Measurements from ENCODE around the gene SLC2A9. TPM values are rescaled to one million over a fixed set of nuclear protein-coding genes. Genes with fewer than 3 reads are reported as not detected.

The SLC2A9 gene
- total RNA-seq, 1 experiment from 2014 or later, result 33.3 TPM

GRCh38 chr4:10008609-10009005 lies 12.7 kb downstream of the SLC2A9 start:
- intact Hi-C loops (cut with micrococcal nuclease), result loop anchor here (5.0 kb wide), 2 partner anchors 56 to 109 kb away; partner anchors contain the start of gene WDR1
- no TSS peak for BruUV-seq (replicated peaks)
- peaks cover 49% of the 10 kb centered on the region for H3K4me1 Mint-ChIP-seq (ENCODE audit: insufficient read depth, unreplicated experiment)
- peak overlapping the region; percentile 39 for H3K27ac Mint-ChIP-seq (ENCODE audit: low read depth, unreplicated experiment)
- H3K4me3 Mint-ChIP-seq (ENCODE audit: unreplicated experiment), result no peak overlapping the region
- no peak for DNase-seq (ENCODE audit: unreplicated experiment)
- ChIA-PET POLR2A (interaction anchor here (0.7 to 3.7 kb wide), 2 partner anchors 12 to 248 kb away, joined by 3 to 31 read pairs; partner anchors contain the start of gene SLC2A9), CTCF (interaction anchor here (0.6 to 9.7 kb wide), 9 partner anchors 7 to 1682 kb away, joined by 3 to 75 read pairs (median 3); partner anchors contain the start of gene SLC2A9)
- no peaks in the 10 kb centered on the region for H3K27me3 Mint-ChIP-seq (ENCODE audit: insufficient read depth, unreplicated experiment)
- no peak for TF ChIP-seq CTCF (IDR thresholded peaks at IDR 0.05; ENCODE audit: unreplicated experiment)
- peaks cover 12% of the 10 kb centered on the region for H3K36me3 Mint-ChIP-seq (ENCODE audit: insufficient read depth, unreplicated experiment)
- no peaks in the 10 kb centered on the region for H3K9me3 Mint-ChIP-seq (ENCODE audit: unreplicated experiment)

GRCh38 chr4:10007793-10008608 lies 13.3 kb downstream of the SLC2A9 start:
- ChIA-PET POLR2A (interaction anchor here (0.7 to 3.7 kb wide), 3 partner anchors 13 to 248 kb away, joined by 3 to 31 read pairs (median 7); partner anchors contain the start of gene SLC2A9), CTCF (interaction anchor here (0.6 to 9.7 kb wide), 15 partner anchors 7 to 1682 kb away, joined by 3 to 75 read pairs (median 3); partner anchors contain the start of gene SLC2A9)
- DNase-seq (ENCODE audit: unreplicated experiment), result peak; percentile 70
- no TSS peak for BruUV-seq (replicated peaks)
- H3K27me3 Mint-ChIP-seq (ENCODE audit: insufficient read depth, unreplicated experiment), result no peaks in the 10 kb centered on the region
- no peaks in the 10 kb centered on the region for H3K9me3 Mint-ChIP-seq (ENCODE audit: unreplicated experiment)
- intact Hi-C loops (cut with micrococcal nuclease), result loop anchor here (5.0 kb wide), 2 partner anchors 56 to 109 kb away; partner anchors contain the start of gene WDR1
- TF ChIP-seq CTCF (IDR thresholded peaks at IDR 0.05; ENCODE audit: unreplicated experiment), result no peak
- peaks cover 12% of the 10 kb centered on the region for H3K36me3 Mint-ChIP-seq (ENCODE audit: insufficient read depth, unreplicated experiment)
- H3K4me3 Mint-ChIP-seq (ENCODE audit: unreplicated experiment), result no peak overlapping the region
- peaks cover 49% of the 10 kb centered on the region for H3K4me1 Mint-ChIP-seq (ENCODE audit: insufficient read depth, unreplicated experiment)
- peak overlapping the region; percentile 39 for H3K27ac Mint-ChIP-seq (ENCODE audit: low read depth, unreplicated experiment)

GRCh38 chr4:10007436-10007740 lies 13.9 kb downstream of the SLC2A9 start:
- POLR2A ChIA-PET, result interaction anchor here (0.8 to 3.7 kb wide), 7 partner anchors 13 to 227 kb away, joined by 3 to 31 read pairs (median 4); partner anchors contain the start of genes SLC2A9 and WDR1
- H3K27ac Mint-ChIP-seq (ENCODE audit: low read depth, unreplicated experiment), result peak overlapping the region; percentile 82

More at GRCh38 chr4:10007436-10007740, 13.9 kb downstream of the SLC2A9 start:
- CTCF ChIA-PET, result interaction anchor here (0.6 to 9.7 kb wide), 14 partner anchors 8 to 1011 kb away, joined by 3 to 75 read pairs (median 3); no protein-coding TSS in a partner anchor
- peaks cover 49% of the 10 kb centered on the region for H3K4me1 Mint-ChIP-seq (ENCODE audit: insufficient read depth, unreplicated experiment)
- intact Hi-C loops (cut with micrococcal nuclease), result loop anchor here (5.0 kb wide), 2 partner anchors 55 to 110 kb away; partner anchors contain the start of gene WDR1
- BruUV-seq (replicated peaks), result no TSS peak
- peaks cover 10% of the 10 kb centered on the region for H3K36me3 Mint-ChIP-seq (ENCODE audit: insufficient read depth, unreplicated experiment)
- no peak for DNase-seq (ENCODE audit: unreplicated experiment)
- H3K27me3 Mint-ChIP-seq (ENCODE audit: insufficient read depth, unreplicated experiment), result no peaks in the 10 kb centered on the region
- no peaks in the 10 kb centered on the region for H3K9me3 Mint-ChIP-seq (ENCODE audit: unreplicated experiment)
- H3K4me3 Mint-ChIP-seq (ENCODE audit: unreplicated experiment), result peak overlapping the region; percentile 55
- TF ChIP-seq CTCF (IDR thresholded peaks at IDR 0.05; ENCODE audit: unreplicated experiment), result no peak

Data from MCF 10A (cell line).